Measurements from ENCODE around the gene RALGDS. TPM values are rescaled to one million over a fixed set of nuclear protein-coding genes. Genes with fewer than 3 reads are reported as not detected.

RALGDS gene
- total RNA-seq, 2 experiments from 2014 or later = 103 to 114 TPM

- Mint-ChIP-seq H3K27ac (peak overlapping the region; percentile 99), H3K4me3 (no peak overlapping the region), H3K4me1 (peaks cover 90% of the 10 kb centered on the region)
These were observed 16.6 kb upstream of the RALGDS start for GRCh38 chr9:133137451-133138231.

GRCh38 chr9:133135146-133135745, 14.2 kb upstream of the RALGDS start:
- CTCF ChIA-PET = interaction anchor here (1.7 to 13.2 kb wide), 2 partner anchors 11 to 20 kb away, joined by 3 to 276 read pairs; no protein-coding TSS in a partner anchor
- Mint-ChIP-seq H3K4me1 (peaks cover 90% of the 10 kb centered on the region), H3K9me3 (ENCODE audit: low read depth) (no peaks in the 10 kb centered on the region), H3K4me3 (peak overlapping the region; percentile 41), H3K36me3 (peaks cover 7% of the 10 kb centered on the region), H3K27me3 (no peaks in the 10 kb centered on the region), H3K27ac (peak overlapping the region; percentile 99)
- DNase-seq (peak; percentile 92), ATAC-seq (peak; percentile 48)

More at GRCh38 chr9:133137451-133138231, 16.6 kb upstream of the RALGDS start:
- ATAC-seq = no peak
- no peaks in the 10 kb centered on the region for H3K36me3 Mint-ChIP-seq
- H3K27me3 Mint-ChIP-seq = no peaks in the 10 kb centered on the region
- CTCF ChIA-PET = interaction anchor here (1.0 to 13.2 kb wide), 2 partner anchors 9 to 107 kb away, joined by 3 to 276 read pairs; partner anchors contain the start of gene GTF3C5
- peak; percentile 70 for DNase-seq
- no peaks in the 10 kb centered on the region for H3K9me3 Mint-ChIP-seq (ENCODE audit: low read depth)

- Mint-ChIP-seq H3K36me3 (peaks cover 7% of the 10 kb centered on the region), H3K4me3 (peak overlapping the region; percentile 44), H3K4me1 (peaks cover 89% of the 10 kb centered on the region), H3K27ac (peak overlapping the region; percentile 99), H3K9me3 (ENCODE audit: low read depth) (no peaks in the 10 kb centered on the region), H3K27me3 (no peaks in the 10 kb centered on the region)
- peak; percentile 64 for DNase-seq
- ATAC-seq = peak; percentile 2
- CTCF ChIA-PET = interaction anchor here (0.9 to 13.2 kb wide), 4 partner anchors 12 to 112 kb away, joined by 3 to 276 read pairs (median 4); no protein-coding TSS in a partner anchor
These were observed 13.5 kb upstream of the RALGDS start for GRCh38 chr9:133134388-133135145.

- H3K4me1 Mint-ChIP-seq = peaks cover 91% of the 10 kb centered on the region
These were observed 12.8 kb upstream of the RALGDS start for GRCh38 chr9:133133681-133134387.

GRCh38 chr9:133132174-133132573, 11.1 kb upstream of the RALGDS start:
- H3K9me3 Mint-ChIP-seq (ENCODE audit: low read depth) = no peaks in the 10 kb centered on the region
- peaks cover 90% of the 10 kb centered on the region for H3K4me1 Mint-ChIP-seq
- ATAC-seq = no peak
- no peak for DNase-seq
- peaks cover 15% of the 10 kb centered on the region for H3K36me3 Mint-ChIP-seq
- H3K27ac Mint-ChIP-seq = peak overlapping the region; percentile 99
- no peak overlapping the region for H3K4me3 Mint-ChIP-seq
- no peaks in the 10 kb centered on the region for H3K27me3 Mint-ChIP-seq
- CTCF ChIA-PET = interaction anchor here (1.1 to 13.2 kb wide), 2 partner anchors 14 to 29 kb away, joined by 3 to 276 read pairs; no protein-coding TSS in a partner anchor

More at GRCh38 chr9:133133681-133134387, 12.8 kb upstream of the RALGDS start:
- peak overlapping the region; percentile 99 for H3K27ac Mint-ChIP-seq
- peaks cover 11% of the 10 kb centered on the region for H3K36me3 Mint-ChIP-seq
- CTCF ChIA-PET = interaction anchor here (0.9 to 13.2 kb wide), 4 partner anchors 12 to 111 kb away, joined by 3 to 276 read pairs (median 4); no protein-coding TSS in a partner anchor
- peak; percentile 97 for DNase-seq
- no peaks in the 10 kb centered on the region for H3K9me3 Mint-ChIP-seq (ENCODE audit: low read depth)
- H3K4me3 Mint-ChIP-seq = peak overlapping the region; percentile 44
- ATAC-seq = peak; percentile 77
- no peaks in the 10 kb centered on the region for H3K27me3 Mint-ChIP-seq

GRCh38 chr9:133131506-133131905, 10.5 kb upstream of the RALGDS start:
- Mint-ChIP-seq H3K4me1 (peaks cover 90% of the 10 kb centered on the region), H3K27ac (peak overlapping the region; percentile 99), H3K9me3 (ENCODE audit: low read depth) (no peaks in the 10 kb centered on the region), H3K36me3 (peaks cover 16% of the 10 kb centered on the region), H3K4me3 (peak overlapping the region; percentile 85), H3K27me3 (no peaks in the 10 kb centered on the region)
- DNase-seq = no peak
- CTCF ChIA-PET = interaction anchor here (1.0 to 13.2 kb wide), 4 partner anchors 9 to 109 kb away, joined by 3 to 276 read pairs (median 4); no protein-coding TSS in a partner anchor
- ATAC-seq = no peak

GRCh38 chr9:133130685-133131244, 9.7 kb upstream of the RALGDS start:
- Mint-ChIP-seq H3K36me3 (peaks cover 17% of the 10 kb centered on the region), H3K9me3 (ENCODE audit: low read depth) (no peaks in the 10 kb centered on the region), H3K27ac (peak overlapping the region; percentile 99), H3K4me1 (peaks cover 90% of the 10 kb centered on the region), H3K4me3 (peak overlapping the region; percentile 85), H3K27me3 (no peaks in the 10 kb centered on the region)
- CTCF ChIA-PET = interaction anchor here (1.0 to 13.2 kb wide), 4 partner anchors 8 to 109 kb away, joined by 3 to 276 read pairs (median 4); no protein-coding TSS in a partner anchor
- ATAC-seq = peak; percentile 44
- DNase-seq = peak; percentile 90

GRCh38 chr9:133129001-133129795, 8.2 kb upstream of the RALGDS start:
- Mint-ChIP-seq H3K36me3 (peaks cover 21% of the 10 kb centered on the region), H3K4me1 (peaks cover 88% of the 10 kb centered on the region), H3K27ac (peak overlapping the region; percentile 99), H3K4me3 (peak overlapping the region; percentile 85), H3K27me3 (no peaks in the 10 kb centered on the region), H3K9me3 (ENCODE audit: low read depth) (no peaks in the 10 kb centered on the region)
- ATAC-seq (no peak), DNase-seq (no peak)
- CTCF ChIA-PET = interaction anchor here (13.2 kb wide), 1 partner anchor 17 kb away, joined by 276 read pairs; no protein-coding TSS in a partner anchor

- Mint-ChIP-seq H3K27me3 (no peaks in the 10 kb centered on the region), H3K27ac (peak overlapping the region; percentile 79), H3K36me3 (peaks cover 21% of the 10 kb centered on the region), H3K9me3 (ENCODE audit: low read depth) (no peaks in the 10 kb centered on the region), H3K4me1 (peaks cover 86% of the 10 kb centered on the region), H3K4me3 (peak overlapping the region; percentile 85)
- CTCF ChIA-PET = interaction anchor here (1.2 to 13.2 kb wide), 2 partner anchors 18 to 106 kb away, joined by 4 to 276 read pairs; no protein-coding TSS in a partner anchor
- DNase-seq (no peak), ATAC-seq (no peak)
These were observed 7.1 kb upstream of the RALGDS start for GRCh38 chr9:133128152-133128551.

- CTCF ChIA-PET = interaction anchor here (1.2 to 13.2 kb wide), 2 partner anchors 19 to 106 kb away, joined by 4 to 276 read pairs; no protein-coding TSS in a partner anchor
- peak; percentile 7 for ATAC-seq
- peak; percentile 63 for DNase-seq
- Mint-ChIP-seq H3K27me3 (no peaks in the 10 kb centered on the region), H3K4me1 (peaks cover 85% of the 10 kb centered on the region), H3K4me3 (peak overlapping the region; percentile 85), H3K36me3 (peaks cover 21% of the 10 kb centered on the region), H3K9me3 (ENCODE audit: low read depth) (no peaks in the 10 kb centered on the region), H3K27ac (peak overlapping the region; percentile 79)
These were observed 6.4 kb upstream of the RALGDS start for GRCh38 chr9:133127340-133127981.

All from activated CD8-positive, alpha-beta memory T cell treated with anti-CD3 and anti-CD28 coated beads, Interleukin-2, amount 10 ng/mL, durations not matched to agents 7 days and 5 days (primary cell).